Ureter (tissue), 1 donor: ENCODE results near the gene C14orf132. TPM values are rescaled to one million over a fixed set of nuclear protein-coding genes. Genes with fewer than 3 reads are reported as not detected.

Experiments used
- DNase-seq: peaks from one replicate; pipeline ENCODE4 v3.0.0-alpha.2; 2020; ENCODE audit warnings: low spot score
- total RNA-seq: library from RNA; stranded (reverse); gene quantifications from one replicate; pipeline ENCODE4 v1.2.4, GENCODE V29; 2023
- donor health status: DM: yes; HTN: yes; CAD: no.

Gene C14orf132
- total RNA-seq, 1 donor from 2014 or later: 6.7 TPM

DNA sequence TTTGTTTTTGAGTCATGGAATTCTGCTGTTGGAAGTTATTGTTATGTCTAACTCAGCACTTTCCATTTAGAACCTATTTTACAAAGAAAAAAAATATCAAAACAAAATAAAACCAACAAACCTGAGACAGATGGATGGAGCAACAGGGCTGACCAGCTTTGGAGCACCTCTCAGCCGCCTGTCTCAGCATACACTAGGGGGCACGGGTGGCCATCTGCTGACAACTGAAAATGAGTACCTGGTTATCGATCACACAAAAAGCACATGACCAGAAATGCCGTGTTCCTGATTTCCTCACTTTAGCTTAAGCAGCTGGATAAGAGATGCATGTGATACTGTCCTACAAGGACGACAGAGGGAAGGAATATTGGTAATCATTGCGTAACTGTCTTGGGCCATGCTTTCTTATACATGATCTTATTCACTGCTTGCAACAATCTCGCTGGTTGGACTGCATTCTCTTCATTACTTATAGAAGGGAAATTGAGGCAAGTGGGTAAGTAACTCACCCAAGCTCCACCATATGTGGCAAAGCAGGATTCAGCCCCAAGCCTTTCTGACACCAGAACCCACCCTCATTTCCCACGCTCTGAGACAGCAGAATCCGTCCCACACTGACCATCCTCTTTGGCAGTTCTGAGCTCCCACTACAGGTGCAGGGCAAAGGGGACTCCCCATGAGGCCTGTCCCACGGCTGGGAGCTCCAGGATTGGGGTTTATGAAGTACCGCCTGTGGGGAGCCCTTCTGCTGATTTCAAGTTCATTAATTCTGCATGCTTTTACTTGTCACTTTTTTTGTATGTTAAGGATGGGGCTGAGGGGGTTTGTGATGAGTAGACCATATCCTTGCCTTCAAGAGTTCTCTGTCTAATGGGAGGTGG is 43.5 kb downstream of the C14orf132 start:
- no peak for DNase-seq

DNA sequence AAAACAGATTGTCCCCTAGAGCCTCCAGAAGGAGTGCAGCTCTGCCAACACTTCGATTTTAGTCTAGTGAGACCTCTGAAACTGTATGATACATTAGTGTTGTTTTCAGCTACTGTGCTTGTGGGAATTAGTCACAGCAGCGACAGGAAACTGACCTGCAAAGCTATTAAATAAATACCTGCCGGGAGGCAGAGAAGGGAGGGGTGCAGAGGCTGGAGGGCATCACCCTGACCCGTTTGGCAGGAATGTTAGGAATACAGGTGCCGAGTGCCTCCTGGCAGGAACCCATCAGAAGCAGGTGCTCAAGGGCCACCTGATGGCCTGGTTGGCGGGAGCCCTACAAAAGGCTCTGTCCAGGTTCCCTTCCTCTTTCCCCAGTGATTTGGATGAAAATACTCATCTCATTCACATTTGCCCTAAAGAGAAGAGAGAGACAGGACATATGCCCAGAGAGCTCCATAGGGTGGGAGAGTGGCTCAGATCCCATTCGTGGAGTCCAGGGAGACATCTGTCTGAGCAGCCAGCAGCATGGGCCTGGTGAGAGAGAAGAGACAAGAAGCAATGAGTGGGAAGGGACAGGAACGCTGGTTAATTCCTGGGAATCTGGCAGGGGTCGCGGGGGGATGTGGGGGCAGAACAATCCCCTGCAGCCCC is 44.6 kb downstream of the C14orf132 start:
- DNase-seq: peak; percentile 72

DNA sequence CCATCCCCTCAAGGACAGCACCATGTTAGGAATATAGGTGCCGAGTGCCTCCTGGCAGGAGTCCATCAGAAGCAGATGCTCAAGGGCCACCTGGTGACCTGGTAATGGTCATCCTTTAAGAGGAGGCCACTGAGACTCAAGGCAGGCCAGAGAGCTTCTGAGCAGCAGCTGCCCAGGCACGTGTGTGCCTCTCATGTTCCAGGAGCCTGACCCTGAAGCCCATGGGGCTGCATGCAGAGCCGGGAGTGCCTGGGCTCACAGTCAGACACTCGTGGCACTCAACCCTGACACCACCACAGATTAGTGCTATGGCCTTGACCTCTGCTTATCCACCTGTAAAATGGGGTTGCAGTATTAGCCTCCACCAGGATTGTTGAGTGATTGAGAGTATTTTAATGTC is 45.6 kb downstream of the C14orf132 start:
- no peak for DNase-seq

DNA sequence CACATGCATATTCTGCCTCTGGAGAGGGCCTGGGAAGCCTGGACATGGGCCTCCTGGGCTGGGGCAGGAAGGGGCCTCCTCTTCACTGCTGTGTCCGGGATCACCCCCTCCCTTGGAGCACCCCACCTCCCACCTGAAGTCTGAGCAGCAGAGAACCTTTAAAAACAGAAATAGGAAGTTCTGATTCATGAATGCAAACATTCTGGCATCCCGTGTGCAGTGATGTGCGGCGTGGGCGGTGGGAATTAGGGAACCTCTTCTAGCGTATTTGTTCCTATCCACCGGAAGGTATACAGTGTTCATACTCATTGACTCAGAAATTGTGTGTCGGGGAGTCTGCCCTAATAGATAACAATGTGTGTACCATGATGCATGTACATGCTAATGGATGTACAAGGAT is 46.2 kb downstream of the C14orf132 start:
- DNase-seq: no peak

DNA sequence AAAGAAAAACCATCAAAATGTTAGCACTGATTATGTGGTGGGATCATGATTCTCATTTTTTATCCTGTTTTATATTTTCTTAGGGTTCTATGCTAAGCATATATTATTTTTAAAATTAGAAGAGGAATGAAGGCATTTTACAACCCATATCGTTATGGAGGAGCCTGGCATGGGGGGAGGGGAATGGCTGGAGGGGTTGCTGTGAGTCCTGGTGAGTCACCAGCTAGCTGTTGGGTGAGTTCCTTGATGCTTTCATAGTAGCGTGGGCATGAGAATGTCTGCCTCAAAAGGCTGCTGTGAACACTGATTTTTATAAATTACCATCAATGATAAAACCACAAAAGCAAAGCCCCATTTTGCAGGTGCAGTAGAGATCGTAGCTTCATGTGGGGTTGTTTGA is 46.9 kb downstream of the C14orf132 start:
- DNase-seq: no peak

DNA sequence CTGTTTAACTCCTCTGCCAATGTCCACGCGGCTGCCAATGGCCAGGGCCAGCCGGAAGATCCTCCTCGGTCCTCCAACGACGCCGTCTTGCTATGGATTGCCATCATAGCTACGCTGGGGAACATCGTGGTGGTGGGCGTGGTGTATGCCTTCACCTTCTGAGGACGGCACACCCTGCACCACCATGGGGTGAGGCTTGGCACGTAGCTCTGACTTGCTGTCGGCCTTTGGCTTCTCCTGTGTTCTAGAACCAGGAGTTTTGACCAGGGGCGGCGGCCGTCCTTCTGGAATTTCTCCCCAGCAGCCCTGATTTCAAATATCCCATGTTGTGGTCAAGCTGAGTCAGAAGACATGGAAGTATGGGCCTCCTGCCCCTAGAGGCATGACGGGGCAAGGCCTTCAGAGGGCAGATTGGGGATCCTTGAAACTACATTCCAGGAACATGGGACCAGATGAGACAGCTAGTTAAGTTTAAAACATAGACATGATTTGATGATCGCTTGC is 47.5 kb downstream of the C14orf132 start:
- no peak for DNase-seq

DNA sequence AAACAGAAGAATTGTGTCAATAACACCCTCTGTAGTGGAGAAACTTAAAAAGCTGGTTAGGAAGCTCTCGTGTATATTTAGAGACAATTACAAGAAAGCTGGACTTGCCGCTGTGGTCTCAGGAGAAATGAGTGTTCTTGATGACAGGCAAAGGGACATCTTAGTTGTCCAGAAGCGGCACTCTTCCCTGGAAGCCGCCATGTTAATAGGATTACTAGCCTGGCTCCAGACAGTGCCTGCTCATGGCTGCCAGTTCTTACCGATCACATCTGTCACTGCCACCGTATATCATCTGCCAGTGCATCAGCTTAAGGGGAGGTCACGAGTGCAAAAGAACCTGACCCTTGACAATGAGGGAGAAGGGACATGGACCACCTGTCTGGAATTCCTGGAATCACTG is 48.9 kb downstream of the C14orf132 start:
- DNase-seq: no peak

DNA sequence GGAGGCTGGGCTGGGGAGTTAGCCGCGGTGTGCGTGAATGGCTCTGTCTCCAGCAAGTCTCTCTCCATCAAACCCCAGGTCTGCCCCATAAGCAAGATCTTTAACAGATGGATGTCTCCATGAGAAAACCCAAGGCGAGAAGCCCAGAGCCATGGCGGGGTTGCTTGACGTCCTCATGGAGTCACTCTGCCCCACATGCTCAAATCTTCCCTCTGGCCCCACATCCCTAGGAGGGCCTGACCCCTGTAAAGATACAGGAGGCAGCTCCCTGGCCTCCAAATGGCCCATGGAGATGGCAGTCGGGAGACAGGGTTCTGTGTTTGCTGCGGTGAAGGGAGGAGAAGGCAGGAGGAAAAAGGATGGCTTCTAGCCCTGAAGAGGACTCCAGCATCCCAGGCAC is 49.3 kb downstream of the C14orf132 start:
- DNase-seq: no peak

DNA sequence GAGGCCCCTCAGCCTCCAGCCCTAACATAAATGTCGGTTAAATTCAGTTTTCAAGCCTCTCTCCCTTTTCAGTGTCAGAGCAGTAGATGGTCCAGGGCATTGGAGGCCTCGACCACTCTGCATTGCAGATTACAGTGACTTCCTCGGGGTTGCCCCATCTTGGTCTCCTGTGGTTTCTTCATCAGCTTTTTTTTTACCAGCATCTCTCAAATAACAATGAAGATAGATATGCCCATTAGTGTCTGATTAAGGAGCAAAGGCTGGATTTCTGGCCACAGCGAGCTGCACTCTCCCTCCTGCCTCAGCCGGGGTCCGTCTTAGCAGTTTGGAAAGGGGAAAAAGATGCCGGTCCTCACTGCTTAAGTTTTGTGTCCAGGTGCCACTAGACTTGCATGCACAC is 49.7 kb downstream of the C14orf132 start:
- no peak for DNase-seq

DNA sequence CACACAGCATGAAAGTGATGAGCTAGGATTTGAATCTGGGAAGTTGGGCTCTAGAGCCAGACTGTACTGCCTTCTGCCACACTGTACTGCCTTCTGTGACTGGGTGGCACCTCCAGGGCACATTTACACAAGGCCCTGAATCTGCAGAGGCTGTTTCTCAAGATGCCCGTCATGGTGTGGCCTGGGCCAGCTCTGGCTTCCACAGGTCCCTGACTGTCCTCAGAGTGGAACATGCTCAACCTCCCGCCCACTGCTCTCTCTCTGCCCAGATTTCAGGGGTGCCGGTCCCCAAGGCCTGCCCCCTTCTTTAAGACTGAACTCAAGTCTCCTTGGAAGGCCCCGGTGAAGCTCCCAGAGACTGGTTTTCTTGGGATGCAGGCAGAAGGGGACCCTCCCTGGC is 50.2 kb downstream of the C14orf132 start:
- no peak for DNase-seq

DNA sequence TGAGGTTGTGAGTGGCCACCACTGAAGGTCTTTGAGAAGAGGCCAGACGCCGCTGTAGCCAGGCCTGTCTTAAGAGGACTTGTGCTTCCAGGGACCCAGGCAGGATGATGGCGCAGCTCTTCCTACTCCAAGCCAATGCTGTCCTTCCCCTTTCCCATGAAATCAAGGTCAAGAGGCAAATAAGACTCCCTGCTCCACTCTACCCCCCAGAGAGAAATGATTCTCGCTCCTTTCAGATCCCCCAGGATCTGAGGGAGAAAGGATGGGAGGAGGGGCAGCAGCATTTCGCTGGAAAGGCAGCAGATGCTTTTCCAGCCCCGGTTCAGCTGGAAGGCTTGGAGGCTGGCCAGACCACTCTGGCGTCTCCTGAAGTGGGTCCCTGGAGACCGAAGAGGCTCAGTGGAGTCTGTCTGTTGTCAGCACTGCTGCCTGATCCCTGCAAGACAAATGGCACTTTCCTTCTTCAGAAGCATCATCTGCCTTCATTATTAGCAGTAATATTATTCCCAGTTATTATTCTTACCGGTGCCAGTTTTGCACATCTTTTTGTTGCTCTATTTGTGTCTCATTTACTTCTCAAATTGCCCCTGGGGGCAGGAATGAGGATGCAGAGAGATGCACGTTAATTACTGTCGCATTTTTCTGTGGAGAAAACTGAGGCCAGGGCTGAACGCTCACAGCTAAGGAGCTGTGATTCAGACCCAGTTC is 51.4 kb downstream of the C14orf132 start:
- peak; percentile 59 for DNase-seq

DNA sequence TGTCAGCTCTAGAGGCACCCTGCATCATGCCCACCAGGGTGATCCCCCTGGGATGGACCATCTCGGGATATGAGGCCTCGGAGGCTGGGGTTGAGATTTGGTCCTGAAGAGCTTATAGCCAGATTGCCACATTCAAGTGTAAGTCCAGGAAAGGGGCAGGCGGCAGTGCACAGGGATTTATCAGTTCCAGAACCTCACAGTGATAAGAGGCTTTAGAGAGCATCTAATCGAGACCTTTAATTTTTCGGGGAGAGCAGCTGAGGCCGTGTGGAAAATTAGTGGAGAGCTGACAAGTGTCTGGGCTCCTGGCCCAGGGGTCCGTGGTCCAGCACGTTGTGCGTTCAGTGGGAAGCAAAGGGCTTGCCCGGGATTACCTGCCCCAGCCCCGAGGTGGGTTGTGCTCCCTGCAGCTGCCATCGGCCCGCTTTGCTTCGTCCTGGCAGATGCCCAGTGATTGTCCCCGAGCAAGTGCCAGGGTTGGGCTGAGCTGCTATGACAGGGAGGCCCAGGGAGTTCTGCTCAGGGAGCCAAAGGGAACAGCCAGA is 52.1 kb downstream of the C14orf132 start:
- DNase-seq: no peak

DNA sequence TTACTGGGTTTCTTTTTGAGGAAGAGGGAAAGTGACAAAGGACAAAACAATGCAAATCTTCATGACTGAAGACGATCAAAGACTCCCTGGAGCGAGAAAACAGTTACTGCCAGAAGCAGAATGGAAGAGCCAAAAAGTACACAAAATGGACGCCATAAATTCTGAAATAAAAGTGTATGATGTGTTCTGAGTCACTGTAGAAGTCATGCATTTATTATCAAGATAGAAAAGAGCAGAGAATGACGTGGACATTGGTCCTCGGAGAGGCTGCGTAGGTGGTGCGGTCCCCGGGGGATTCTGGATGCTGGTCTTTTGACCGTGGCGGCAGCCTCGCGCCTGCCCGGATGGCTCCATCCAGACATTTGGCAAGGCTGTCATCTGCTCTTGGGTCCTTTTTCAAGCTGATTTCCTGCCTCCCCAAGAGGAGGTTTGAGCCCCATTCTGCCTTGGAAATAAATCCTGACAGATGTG is 52.8 kb downstream of the C14orf132 start:
- DNase-seq: no peak

DNA sequence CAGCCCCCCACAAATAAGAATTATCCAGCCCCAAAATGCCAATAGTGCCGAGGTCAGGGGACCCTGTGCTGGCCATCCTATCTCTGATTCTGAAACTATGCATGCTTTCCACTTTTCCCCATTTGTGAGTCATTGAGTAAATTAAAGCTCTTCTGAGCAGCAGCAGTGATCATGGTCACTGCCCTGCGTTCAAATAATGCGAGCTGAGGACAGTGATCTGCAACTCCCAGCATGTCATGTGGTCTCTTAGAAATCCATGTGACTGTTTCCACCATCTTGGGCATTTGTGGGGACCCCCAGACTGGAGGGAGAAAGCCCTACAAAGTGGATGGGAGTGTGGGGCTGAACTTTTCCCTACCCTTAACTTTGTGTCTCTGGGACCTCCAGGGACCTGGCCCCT is 53.8 kb downstream of the C14orf132 start:
- no peak for DNase-seq

DNA sequence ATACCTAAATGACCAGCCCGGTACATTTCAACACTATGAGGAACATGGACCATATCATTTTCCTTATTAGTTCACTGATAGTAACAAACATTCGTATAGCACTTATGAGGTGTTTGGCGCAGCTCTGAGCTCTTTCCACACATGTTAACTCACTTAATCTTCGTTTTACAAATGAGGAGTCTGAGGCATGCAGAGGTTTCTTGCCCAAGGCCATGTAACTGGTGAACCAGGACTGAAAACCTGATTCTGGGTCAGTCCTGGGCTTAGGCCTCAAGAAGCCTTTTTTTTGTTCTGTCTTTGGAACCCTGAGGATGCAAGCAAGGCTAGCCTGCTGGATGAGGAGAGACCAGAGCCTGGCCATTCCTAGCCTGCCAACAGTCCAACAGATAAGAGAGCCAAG is 55.0 kb downstream of the C14orf132 start:
- no peak for DNase-seq

DNA sequence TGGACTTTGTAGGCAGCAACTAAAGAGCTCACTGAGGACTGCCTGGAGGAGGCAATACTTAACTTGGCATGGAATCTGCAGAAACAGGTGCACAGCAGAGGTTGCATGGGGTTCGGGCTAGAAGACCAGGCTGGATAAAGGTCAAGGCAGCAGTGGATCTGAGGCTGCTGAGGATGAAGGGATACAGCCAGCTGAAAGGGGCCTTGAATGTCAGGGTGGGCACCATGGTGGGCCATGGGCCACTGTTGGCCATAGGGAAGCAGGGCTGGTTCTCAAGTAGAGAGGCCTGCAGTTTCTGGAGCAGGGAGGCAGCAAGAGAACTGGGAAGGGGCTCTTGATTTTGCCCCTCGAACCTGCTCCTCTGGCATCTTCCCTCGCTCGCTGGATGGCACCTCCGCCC is 55.5 kb downstream of the C14orf132 start:
- no peak for DNase-seq

DNA sequence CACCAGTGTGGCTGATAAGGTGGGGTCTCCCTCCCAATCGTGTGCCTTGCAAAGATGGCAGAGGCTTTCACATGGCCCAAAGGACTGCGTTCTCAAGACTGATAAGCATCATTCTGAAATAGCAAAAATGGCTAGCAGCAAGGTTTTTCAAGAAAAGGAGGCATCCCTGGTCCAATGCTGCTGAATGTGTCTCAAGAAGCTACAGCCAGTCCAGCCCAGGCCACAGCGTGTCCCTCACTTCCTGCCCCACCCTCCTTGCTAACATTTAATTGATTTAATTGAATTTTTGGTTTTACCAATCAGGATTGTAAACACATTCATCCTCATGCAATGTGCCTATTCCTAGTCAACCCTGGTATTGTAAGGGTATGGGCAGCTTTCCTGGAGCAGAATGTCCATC is 55.9 kb downstream of the C14orf132 start:
- DNase-seq: no peak

DNA sequence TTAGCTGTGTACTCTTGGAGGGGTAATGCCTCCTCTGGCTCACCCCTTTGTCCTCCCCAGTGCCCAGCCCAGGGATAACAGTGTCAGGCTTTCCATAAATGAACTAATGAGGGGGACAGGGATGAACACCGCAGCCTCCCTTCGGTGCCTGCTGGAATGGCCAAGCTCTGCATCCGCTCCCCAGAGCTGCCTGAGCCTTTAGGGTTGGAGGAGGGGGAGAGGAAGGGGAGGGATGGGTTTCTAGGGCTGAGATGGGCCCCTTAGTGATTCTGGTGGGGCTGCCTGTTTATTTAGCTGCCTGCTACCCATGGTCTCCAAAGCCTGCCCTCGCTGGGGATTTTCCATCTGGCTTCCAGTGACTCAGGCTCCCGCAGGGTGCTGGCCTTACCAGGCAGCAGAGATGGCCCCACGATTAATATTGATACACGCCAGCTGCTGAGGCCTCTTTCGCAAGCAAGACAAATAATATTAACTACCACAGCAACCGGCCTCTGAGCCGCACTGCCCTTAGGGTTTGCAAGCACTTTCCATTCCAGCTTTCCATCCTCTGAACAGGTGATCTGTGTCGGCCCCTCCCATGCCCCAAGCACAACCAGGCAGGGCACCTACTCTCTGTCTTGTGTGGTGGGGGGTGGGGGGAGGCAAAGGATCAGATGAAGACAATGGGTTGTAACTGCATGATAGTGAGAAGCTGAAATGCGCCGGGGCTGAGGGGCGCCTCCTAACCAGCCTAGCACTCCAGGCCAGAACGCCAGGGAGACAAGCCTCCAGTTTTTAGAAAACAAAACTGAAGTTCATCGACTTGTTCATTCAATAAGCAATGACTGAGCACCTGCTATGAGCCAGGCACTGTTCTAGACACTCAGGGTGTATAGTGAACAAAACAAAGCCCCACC is 56.7 kb downstream of the C14orf132 start:
- DNase-seq: peak; percentile 70

DNA sequence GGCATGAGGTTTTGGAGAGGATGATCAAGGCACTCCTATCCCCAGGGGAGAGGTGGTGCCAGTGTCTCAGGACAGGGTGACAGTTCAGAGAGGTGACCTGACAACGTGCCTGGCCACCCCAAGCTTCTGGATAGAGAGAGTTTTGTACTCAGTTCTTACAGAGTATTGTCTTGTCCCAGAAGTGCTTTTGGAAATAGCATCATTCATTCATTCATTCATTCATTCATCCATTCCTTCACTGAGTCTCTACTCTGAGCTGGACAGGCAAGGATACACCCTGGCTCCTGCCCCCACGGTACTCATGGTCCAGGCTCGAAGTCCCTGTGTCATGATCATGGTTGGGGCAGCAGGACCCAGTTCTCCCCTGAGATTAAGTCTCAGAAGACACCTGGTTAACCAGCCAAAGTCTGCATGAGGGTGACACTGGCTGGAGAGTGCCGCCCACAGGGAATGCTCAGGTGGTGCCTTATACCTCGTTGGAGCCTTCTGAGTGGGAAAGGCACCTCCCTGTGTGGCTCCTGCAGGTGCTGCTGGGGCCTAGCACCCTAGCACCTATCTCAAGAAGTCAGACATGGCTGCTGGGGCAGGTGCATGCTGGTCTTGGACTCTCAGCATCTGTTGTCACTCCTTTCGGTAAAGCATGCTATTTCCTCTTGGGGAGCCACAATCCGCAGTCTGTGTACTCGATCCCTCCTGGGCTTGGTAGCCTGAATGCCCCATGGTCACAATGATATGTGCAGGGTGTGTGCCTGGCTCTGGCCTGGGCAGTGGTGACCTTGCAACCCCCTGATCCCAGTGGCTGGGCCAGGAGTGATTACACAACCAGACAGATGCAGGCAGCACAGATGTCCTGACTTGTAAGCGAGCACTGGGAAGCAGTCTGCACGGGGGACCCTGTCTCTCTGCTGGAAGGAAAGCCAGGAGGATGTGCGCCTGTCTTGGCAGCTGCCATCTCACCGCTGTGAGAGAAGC is 57.8 kb downstream of the C14orf132 start:
- DNase-seq: no peak

DNA sequence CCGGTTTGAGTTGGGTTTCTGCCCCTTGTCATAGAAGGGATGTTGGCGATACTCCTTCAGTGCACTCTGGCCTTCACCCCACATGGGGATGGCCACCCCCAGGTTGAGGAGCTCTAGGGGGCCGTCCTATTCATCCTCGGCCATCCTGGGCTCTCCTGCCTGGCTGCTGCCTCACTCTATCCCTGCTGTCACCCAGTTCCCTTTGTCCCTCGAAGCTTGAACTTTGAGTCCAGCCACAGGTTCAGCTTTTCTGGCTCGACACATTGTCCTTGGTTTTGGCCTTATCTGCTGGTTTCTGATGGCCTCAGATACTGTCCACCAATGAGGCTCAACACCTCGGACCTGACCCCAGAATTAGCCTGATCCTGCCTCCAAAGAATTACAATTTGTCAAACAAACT is 58.6 kb downstream of the C14orf132 start:
- DNase-seq: no peak
